NCI-H1417 (cell line): ENCODE data around the gene ZNF462.
"Not testable (repeated sequence)": the region's sequence is repeated elsewhere in the genome, so short reads cannot be mapped to it uniquely, and the experiment has no call there.

Experiments
- DNase-seq, 3 experiments: peaks; one replicate each; lab custom pipeline; 2025; lab: John Stamatoyannopoulos, UW

ZNF462 gene

DNA sequence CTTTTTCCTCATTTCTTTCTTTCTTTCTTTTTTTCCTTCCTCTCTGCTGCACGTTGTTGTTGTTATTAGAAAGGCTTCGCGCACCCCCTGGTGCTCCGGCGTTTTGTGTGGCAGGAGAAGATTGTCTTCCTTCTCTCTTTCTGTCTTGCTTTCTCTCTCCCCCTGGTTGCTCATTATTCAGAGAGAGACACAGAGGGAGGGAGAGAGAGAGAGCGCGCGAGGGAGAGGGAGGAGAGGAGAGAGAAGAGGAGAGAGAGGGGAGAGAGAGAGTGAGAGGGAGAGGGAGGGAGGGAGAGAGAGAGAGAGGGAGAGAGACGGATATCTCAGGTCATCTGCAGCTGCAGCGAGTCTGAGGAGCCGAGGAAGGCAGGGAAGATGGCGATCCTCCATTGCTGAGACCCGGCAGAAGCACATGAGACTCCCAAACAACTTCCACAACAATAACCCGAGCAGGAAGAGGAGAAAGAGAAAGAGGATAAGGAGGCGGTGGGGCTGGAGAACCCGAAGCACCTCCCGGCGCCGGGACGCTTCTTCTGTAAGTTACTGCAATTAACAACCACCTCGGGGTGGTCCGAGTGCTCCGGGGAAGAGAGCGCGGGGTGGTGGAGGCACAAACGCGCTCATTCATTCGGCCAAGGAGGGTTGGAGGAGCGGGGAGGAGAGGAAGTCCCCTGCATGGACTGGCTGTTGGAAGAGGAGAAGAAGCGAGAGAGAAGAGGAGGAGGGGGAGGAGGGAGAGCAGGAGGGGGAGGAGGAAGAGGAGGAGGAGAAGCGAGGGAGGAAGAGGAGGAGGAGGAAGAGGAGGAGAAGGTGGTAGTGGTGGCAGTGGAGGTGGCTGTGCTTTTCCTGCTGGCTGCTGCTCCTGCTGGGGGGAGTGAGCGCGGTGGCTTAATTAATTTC is at the start of gene ZNF462:
TSS of gene ZNF462 (plus strand) at position 346 of the 900 bp plus-strand sequence. CDS start 60,218 bp downstream, outside the sequence.
- peak; percentile 26 to 92 (median 92) for DNase-seq

GRCh38 chr9:106816524-106816923 is 46.4 kb upstream of the ZNF462 start:
- DNase-seq: no peak

DNA sequence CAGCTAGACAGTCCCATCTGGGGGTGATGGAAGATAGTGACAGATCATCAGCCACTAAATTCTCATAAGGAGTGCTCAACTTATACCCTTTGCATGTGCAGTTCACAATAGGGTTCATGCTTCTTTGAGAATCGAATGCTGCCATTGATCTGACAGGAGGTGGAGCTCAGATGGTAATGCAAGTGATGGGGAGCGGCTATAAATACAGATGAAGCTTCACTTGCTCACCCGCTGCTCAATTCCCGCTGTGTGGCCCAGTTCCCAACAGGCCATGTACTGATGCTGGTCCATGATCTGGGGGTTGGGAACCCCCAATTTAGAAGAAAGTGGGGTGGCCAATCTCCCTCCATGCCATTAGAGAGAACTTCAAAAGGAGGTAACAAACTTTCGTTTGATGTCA is 44.9 kb upstream of the ZNF462 start:
- DNase-seq: no peak

GRCh38 chr9:106820866-106821265 is 42.1 kb upstream of the ZNF462 start:
- DNase-seq: no peak

DNA sequence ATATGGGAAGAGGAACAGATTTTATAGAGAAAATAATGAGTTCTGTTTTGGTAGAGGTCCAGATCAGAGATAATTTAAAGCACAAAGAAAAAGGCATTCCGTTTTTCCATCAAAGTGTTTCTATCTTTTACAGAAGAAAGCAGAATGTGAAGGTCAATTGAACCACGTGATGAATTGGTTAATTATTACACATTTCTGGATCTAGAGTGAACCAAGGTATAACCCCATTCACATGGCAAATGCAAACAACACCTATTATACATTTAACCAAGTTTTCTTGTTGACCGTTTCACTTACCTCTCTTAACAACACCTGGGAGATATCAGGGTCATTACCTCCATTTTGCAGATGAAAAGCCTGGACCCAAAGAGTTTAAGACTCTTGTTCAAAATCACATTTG is 34.9 kb upstream of the ZNF462 start:
- no peak for DNase-seq

GRCh38 chr9:106828965-106829364 is 34.0 kb upstream of the ZNF462 start:
- DNase-seq: no peak

- no peak for DNase-seq
These were observed 33.1 kb upstream of the ZNF462 start for GRCh38 chr9:106829666-106830408.

GRCh38 chr9:106830527-106831150 is 32.3 kb upstream of the ZNF462 start:
- no peak for DNase-seq

DNA sequence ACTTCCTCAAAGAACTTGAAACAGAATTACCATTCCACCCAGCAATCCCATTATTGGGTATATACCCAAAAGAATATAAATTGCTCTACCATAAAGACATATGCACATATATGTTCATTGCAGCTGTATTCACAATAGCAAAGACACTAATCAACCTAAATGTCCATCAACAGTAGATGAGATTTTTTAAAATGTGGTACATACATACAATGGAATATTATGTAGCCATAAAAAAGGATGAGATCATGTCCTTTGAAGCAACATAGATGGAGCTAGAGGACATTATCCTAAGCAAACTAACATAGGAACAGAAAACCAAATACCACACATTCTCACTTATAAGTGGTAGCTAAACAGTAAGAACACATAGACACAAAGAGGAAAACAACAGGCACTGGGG is 28.1 kb upstream of the ZNF462 start:
- no peak for DNase-seq

GRCh38 chr9:106835840-106836239 is 27.1 kb upstream of the ZNF462 start:
- no peak for DNase-seq

DNA sequence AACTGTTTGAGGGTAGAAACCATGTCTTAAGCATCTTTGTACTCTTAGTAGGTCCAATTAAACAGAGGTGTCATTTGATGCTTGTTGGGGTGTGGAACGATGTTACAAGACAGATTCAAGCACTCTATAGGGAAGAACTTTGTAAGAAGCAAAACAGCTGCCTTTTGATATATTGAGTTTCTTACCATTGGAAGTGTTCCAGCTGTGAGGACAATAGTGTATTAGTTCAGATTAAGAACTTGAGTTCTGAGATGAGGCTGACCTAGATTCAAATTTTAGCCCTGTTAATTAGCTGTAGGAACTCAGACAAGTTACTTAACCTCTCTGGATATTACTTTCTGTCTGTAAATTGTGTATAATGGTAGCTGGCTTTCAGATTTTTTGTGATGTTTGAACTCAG is 19.6 kb upstream of the ZNF462 start:
- no peak for DNase-seq

- no peak for DNase-seq
These were observed 16.7 kb upstream of the ZNF462 start for GRCh38 chr9:106846307-106846706.

- DNase-seq: no peak
These were observed 16.1 kb upstream of the ZNF462 start for GRCh38 chr9:106846857-106847256.

- not testable (repeated sequence) for DNase-seq
These were observed 11.3 kb upstream of the ZNF462 start for GRCh38 chr9:106851640-106852039.

GRCh38 chr9:106857811-106858470 is 5.0 kb upstream of the ZNF462 start:
- DNase-seq: no peak

DNA sequence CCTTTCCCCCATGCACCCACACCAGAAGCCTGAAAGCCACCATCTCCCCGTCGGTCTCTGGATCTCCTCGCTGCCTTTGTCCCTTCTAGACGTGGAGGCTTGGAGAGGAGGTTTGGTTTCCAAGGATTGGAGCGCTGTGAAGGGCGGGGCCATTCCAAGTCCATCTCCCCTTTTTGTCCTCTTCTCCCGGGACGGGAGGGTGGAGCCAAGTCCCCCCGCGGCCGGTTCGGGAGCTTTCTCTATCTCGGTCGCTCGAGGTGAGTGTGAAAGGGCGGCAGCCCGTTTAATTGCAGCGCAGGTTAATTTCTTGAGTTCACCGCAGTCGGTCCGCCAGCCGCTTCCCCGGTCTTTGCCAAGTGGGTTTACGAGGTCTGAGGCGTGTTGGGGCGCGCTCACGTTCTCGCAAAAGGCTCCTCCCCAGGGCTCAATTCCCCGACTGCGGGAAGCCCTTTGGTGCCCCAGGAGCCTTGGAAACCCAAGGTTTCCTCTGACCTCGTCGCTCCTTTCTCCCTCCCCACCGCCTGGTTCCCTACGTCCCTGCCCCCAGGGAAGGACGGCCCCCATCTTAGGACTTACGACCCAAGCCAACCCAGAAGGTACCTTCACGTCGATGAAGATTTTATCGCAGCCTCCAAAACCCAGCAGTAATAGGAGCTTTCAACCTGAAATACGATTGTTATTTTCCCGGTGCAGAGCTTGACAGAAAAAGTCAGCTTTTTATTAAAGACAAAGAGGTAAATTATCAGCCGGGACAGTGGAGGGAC is 2.8 kb upstream of the ZNF462 start:
- peak in 1 of 3 experiments; percentile 59 for DNase-seq

DNA sequence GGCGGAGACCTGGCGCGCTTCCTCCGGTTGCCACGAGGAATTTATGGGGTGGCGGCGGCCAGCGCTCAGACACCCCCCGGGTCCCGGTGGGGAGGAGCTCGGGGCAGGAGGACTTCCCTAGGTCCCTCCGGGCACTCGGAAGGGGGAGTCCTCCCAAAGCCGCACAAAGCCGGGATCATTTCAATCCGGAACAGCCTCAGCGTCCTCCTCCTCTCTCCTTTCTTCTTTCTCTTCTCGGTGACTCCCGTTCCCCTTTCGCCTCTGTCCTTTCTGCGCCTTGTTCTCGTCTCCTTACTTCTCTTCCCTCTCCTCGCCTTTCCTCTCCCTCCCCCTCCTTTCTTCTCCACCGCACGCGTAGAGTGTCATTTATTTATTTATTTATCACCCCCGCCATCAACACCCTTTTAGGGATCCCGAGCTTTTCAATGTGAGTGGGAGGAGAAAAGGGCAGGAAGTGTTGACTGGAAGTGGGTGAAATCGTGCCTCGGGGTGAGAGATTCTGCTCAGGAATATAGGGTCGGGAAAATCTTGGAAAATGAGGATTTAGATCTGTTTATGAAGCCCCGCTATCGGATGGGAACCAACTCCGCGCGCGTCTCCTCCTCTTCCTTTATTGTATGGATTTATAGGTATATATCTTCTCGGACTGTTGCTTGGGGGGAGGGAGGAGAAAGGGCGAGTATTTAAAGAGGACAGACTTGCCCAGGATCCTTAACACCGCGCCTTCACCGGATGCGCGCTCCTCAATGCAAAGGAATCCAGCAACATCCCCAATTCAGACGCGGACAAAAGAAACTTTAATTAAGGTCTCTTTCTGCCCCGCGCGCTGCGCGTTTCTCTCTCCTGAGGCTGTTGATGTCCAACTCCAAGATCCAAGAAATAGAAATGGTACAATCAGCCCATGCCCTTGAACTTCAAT is 2.0 kb upstream of the ZNF462 start:
- DNase-seq: peak in 2 of 3 experiments; percentile 60 to 75

GRCh38 chr9:106861640-106862109 is 1.3 kb upstream of the ZNF462 start:
- DNase-seq: peak in 2 of 3 experiments; percentile 54 to 72

GRCh38 chr9:106862110-106862820 is 701 bp upstream of the ZNF462 start:
- peak; percentile 17 to 86 (median 85) for DNase-seq
